GM10266 (cell line): ENCODE data around the gene ADD3.

Experiments used
- DNase-seq: peaks from one replicate; pipeline ENCODE4 v3.0.0; 2012; ENCODE audit errors: extremely low spot score
- CTCF ChIP-seq: IDR thresholded peaks from 2 replicates; pipeline ENCODE4 v1.5.1; 2012; ENCODE audit warnings: mild to moderate bottlenecking, low read depth; ENCODE audit not compliant: control insufficient read depth, insufficient read depth; ENCODE audit errors: missing control alignments

The ADD3 gene

GRCh38 chr10:110151971-110152370 lies 144.2 kb downstream of the ADD3 start:
- no peak for DNase-seq
- TF ChIP-seq CTCF = no peak

DNA sequence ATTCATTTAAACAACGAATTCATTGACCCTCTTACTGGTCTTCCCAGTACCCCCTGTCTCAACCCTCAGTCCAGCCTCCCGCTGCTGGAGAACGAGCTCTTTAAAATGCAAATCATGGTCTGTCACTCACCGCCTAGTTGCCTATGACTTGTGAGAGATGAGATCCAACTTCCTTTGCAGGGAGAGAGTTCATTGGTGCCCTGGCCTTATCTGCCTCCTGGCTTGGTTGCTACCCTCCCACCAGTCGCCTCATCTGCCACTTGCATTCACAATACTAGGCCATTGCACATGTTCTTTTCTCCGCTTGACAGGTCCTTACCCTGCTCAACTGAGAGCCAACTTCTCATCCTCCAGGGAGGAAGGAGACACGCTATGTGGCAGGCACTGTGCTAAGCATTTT lies 145.6 kb downstream of the ADD3 start:
- no peak for DNase-seq
- no peak for TF ChIP-seq CTCF

DNA sequence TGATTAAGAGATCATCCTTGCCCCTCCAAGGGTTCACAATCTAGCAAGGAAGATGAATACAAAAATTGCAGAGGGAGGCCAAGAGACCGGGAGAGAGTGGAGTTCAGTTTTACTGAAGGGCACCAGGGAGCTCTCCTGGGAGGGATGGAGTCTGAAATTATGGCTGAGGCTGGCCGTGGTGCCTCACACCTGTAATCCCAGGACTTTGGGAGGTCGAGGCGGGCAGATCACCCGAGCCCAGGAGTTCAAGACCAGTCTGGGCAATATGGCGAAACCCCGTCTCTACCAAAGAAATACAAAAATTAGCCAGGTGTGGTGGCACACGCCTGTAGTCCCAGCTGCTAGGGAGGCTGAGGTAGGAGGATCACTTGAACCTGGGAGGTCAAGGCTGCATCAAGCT lies 148.3 kb downstream of the ADD3 start:
- no peak for TF ChIP-seq CTCF

GRCh38 chr10:110158051-110159005 lies 150.5 kb downstream of the ADD3 start:
- TF ChIP-seq CTCF = no peak
- no peak for DNase-seq

More for the DNA sequence above, 148.3 kb downstream of the ADD3 start:
- DNase-seq = no peak

DNA sequence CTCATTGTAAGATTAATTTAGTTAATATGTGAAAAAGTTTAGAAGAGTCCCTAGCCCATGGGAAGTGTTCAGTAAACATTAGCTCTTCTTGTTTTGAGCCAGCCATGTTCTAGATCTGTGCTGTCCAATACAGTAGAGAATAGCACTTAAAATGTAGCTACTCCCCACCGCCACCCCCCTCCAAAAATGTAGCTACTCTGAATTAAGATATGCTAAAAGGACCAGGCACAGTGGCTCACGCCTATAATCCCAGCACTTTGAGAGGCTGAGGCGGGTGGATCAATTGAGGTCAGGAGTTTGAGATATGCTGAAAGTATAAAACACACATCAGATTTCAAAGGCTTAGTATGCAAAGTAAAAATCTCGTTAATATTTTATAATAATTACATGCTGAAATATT lies 152.3 kb downstream of the ADD3 start:
- DNase-seq = no peak
- TF ChIP-seq CTCF = no peak

GRCh38 chr10:110160522-110160921 lies 152.7 kb downstream of the ADD3 start:
- no peak for DNase-seq
- TF ChIP-seq CTCF = no peak

DNA sequence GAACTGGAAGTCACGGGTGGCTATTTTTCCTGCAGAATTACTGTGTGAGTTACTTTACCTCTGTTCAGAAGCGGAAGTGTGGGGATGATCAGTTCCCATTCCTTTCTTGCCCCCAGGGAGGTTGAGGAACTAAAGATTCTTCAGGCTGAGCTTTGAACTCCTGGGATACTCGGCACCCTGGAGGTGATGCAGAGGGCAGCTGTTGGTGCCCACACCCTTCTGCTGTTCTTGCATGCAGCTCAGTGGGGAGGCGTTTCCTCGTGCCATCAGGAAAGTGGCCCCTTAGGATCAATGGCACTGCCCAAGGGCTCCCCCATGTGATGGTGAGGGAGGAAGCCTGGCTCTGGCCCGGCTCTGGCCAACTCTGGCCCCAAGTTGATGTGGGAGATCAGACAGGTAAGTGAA lies 155.0 kb downstream of the ADD3 start:
- no peak for DNase-seq
- TF ChIP-seq CTCF = no peak
